ENCODE data around the gene GUCY1A2.

DNA sequence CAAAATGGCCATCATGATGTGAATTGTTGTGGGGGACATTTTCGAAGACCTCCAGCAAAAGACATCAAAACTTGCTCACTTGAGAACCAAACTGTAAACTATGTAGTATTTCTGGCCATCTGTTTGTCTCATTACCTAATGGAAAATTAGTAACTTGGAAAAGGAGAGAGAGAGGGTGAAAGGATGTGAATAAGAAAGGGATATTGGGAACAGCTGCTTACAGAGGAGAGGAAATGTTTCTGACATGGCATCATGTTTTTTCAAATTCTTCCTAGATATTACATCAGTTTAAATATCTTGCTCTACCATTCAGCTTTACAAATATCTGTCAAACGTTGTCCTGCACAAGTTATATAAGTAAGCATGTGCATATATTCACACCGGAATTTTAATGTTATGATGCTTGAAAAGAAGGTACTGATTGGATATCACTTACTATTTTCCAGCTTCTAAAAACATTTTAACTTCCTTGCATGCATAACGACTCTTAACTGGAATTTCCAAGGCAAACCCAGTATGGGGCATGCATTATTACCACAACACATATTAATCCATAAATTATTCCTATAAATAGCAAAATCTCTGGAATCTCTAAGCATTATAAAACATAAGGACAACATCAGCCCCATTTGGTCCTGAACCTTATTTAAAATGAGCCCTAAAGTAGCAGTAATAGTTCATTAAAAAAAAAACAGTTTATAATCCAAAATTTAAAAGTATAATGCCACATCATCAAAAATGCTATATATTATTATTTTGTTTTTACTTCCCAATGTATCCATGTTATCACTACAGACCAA is 20.0 kb downstream of the GUCY1A2 start:
- TF ChIP-seq, protein P1, sequence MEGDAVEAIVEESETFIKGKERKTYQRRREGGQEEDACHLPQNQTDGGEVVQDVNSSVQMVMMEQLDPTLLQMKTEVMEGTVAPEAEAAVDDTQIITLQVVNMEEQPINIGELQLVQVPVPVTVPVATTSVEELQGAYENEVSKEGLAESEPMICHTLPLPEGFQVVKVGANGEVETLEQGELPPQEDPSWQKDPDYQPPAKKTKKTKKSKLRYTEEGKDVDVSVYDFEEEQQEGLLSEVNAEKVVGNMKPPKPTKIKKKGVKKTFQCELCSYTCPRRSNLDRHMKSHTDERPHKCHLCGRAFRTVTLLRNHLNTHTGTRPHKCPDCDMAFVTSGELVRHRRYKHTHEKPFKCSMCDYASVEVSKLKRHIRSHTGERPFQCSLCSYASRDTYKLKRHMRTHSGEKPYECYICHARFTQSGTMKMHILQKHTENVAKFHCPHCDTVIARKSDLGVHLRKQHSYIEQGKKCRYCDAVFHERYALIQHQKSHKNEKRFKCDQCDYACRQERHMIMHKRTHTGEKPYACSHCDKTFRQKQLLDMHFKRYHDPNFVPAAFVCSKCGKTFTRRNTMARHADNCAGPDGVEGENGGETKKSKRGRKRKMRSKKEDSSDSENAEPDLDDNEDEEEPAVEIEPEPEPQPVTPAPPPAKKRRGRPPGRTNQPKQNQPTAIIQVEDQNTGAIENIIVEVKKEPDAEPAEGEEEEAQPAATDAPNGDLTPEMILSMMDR (conservative IDR thresholded peaks at IDR 0.05; ENCODE audit: low read depth, low read length): no peak
- TF ChIP-seq EZH2 (IDR thresholded peaks at IDR 0.05; ENCODE audit: low read length, unreplicated experiment) (no peak), EZH2phosphoT487 (IDR thresholded peaks at IDR 0.05; ENCODE audit: borderline replicate concordance, low read length) (no peak)
